ENCODE results near the gene TMEM178B. TPM values are rescaled to one million over a fixed set of nuclear protein-coding genes. Genes with fewer than 3 reads are reported as not detected.
A peak's percentile ranks its signal among the peaks of the same experiment; 100 is the strongest.

Gene TMEM178B
- total RNA-seq, 1 experiment from 2014 or later, result 0.34 TPM

DNA sequence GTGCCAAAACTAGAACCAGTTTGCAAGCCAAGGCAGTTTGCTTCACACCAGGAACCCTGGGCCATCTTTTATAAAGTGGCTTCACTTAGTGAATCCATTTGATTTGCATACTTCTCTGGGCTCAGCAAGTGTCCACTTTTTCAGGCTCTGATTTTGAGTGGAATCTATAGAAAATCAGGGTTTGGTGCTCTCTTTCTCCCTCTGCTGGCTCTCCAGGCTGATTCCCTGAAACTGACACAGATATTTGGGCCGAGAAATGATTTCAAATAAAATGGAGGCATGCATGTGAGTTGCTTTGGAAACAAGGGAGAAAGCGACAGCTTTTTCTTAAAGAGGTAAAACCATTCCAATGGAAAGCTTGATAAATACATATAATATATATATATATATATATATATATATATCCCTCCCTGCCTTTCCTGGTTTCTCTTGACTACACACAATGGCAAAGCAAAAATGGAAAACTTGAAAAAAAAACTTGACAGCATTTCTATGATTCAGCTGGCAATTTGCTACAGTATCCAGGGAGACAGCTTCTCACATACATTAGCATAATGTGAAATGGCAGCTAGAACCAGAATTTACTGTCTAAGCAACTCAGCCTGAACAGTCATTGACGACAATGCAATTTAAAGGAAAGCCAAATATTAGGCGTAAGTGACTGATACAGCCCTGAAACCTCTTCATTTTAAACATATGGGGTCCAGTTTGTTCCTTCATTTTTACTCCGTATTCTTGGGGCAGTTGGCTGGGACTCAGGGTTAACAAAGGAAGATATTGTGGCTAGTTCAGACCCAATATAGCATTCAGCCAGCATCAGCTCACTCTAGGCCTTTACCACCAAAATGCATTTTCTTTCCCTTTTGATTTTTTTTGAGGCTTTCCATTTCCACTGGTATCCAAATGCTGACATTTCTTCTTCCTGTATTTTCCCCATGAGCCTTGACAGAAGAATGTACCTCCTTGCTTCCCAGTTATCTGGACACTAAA lies 188.5 kb downstream of the TMEM178B start:
- peak; percentile 3 for DNase-seq (ENCODE audit: low read depth)

DNA sequence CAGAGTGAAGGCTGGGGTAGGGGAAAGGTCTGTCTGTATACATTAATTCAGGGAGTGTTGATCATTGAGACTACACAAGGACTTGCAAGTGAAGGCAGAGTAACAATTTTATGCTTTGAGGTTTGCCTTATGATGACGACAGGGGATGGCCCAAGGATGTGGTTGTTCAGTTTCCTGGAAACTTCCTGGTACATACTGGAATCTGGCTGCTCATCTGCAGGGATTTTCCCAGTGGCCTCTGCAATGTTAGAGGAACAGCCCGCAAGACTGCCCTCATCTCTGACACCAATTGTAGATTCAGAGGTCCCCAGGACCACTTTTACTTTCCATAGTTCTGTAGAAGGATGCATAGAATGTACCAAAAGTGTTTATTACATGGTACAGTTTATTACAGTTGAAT lies 189.6 kb downstream of the TMEM178B start:
- DNase-seq (ENCODE audit: low read depth), result no peak

- no peak for DNase-seq (ENCODE audit: low read depth)
Measured at GRCh38 chr7:141263983-141264382, 190.1 kb downstream of the TMEM178B start.

DNA sequence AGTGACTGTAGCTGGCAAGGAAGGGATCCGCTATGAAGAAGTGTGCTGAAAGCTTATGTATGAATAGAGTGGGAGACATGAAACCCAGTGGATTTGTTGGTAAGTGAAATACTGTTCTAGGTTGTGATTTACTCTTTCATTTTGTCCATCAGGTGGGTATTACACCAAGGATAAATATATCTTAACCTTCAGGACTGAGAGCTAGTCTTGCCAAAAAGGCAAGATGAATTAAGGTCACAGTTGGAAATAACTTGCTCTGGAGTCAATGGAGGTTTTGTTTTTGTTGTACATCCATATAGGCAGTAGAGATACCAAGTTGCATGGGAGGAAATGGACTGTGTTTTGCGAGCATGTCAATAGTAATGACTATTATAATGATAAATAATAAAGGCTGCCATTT lies 190.6 kb downstream of the TMEM178B start:
- DNase-seq (ENCODE audit: low read depth), result no peak

DNA sequence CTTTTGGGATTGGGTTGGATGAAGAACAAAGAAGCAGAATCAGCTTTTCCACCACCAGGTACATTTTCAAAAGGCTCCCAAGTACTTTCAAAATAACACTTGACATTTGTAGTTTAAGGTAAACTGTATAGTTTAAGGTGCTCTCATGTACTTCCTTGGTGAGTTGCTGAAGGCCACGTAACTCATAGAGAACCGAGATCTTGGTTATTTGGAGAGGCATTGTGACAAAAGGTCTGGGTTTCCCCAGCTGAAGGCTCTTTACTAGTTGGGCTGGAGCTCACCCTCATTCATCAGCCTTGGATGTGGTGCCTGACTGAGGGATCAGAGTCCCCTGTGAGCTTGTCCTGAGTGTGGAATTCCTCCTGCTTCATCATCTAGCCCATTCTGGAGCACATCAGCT lies 191.8 kb downstream of the TMEM178B start:
- no peak for DNase-seq (ENCODE audit: low read depth)

GRCh38 chr7:141268614-141269013 lies 194.8 kb downstream of the TMEM178B start:
- DNase-seq (ENCODE audit: low read depth), result no peak

DNA sequence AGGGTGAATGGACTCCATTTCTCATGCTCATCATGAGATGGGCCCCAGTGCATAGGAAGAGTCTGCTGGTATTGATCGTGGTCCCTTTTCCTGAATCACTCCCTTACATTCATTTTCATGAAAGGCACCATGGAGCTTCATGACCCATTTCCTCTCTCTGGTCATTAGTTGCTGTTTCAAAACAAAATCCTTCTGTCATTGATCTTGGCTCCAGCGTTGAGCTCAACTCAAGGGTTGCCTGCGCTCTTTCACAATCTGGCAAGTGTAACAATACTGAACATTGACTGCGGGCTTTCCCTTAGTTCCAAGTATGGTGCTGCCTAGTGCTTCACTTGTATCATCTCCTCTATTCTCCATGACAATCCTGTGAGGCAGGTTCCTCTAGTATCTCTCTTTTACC lies 197.6 kb downstream of the TMEM178B start:
- no peak for DNase-seq (ENCODE audit: low read depth)

- DNase-seq (ENCODE audit: low read depth), result no peak
Measured at GRCh38 chr7:141272417-141272816, 198.6 kb downstream of the TMEM178B start.

DNA sequence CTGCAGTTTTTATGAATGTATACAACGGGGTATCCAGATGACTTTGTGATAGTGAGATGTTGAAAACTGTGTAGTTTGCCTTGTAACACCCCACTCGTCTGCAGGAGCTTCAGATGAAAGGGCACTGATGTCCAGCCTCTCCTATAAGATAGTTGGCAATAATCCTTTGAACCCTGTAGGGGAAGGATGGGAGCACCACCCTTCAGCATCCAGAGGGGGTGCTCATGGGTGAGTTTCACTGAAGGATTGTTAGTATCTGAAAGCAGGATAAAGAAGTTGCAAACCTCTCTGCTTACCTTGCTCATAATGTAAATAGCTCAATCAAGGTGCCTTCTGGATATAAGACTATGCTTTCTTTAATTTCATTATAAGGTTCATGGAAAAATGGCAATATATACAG lies 201.5 kb downstream of the TMEM178B start:
- DNase-seq (ENCODE audit: low read depth), result no peak

GRCh38 chr7:141276031-141276430 lies 202.2 kb downstream of the TMEM178B start:
- DNase-seq (ENCODE audit: low read depth), result peak; percentile 18

- DNase-seq (ENCODE audit: low read depth), result no peak
Measured at GRCh38 chr7:141280100-141280499, 206.2 kb downstream of the TMEM178B start.

- DNase-seq (ENCODE audit: low read depth), result no peak
Measured at GRCh38 chr7:141281311-141281710, 207.4 kb downstream of the TMEM178B start.

GRCh38 chr7:141286522-141286921 lies 212.7 kb downstream of the TMEM178B start:
- DNase-seq (ENCODE audit: low read depth), result no peak

DNA sequence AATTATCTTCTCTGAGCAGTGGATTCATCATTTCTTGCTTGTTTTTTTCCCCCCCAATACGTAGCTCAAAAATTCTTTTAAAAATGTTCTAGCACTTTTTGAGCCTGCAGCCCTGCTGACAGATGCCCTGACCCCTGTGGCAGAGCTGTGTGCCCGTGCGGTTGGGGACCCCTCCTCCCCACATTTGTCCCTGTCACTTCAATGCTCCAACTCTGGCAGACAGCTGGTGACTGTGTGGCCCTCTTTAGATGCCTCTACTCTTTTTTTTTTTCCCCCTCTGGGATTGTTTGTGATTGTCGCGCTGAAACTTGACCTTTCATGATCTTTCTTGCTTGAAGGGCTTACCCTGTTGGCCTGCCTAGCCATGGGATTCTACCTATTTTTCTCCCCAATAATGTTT lies 214.1 kb downstream of the TMEM178B start:
- DNase-seq (ENCODE audit: low read depth), result no peak

DNA sequence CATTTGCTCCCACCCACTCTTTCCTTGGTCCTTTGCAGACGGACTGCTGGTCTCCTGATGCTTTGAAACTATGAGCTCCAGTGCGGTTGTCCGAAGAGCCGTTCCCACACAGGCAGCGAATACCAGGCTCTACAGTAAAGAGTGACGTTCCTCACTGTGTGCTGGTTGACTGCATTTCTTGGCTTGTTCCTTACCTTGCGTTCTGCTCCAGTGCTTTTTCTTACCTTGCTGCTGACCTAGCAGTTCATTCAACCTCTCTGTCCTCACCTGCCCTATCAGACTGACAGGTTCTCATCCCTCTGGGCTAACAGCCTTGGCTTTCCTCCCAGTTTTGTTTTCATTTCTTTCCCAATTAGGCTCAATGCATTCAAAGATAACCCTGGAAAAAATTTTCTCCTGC lies 214.8 kb downstream of the TMEM178B start:
- no peak for DNase-seq (ENCODE audit: low read depth)

- no peak for DNase-seq (ENCODE audit: low read depth)
Measured at GRCh38 chr7:141290365-141290764, 216.5 kb downstream of the TMEM178B start.

DNA sequence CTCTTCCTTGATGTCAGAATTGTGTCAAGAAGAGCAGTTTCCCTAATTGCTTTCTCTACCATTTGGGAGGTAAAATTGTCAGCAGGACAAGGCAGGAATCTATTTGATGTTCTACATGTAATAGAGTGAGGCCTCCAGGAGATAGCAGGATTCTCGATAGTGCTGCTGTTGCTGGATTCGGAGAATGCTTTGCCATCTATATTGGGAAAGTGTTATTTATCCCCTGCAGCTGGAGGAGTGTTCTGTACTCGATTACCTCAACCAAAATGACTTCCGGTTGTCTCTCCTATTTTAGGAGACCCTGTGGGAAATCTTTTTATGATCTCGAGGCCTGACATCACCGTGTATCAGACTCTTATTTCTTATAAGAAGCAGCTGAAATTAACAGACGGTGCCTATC lies 217.1 kb downstream of the TMEM178B start:
- DNase-seq (ENCODE audit: low read depth), result no peak

DNA sequence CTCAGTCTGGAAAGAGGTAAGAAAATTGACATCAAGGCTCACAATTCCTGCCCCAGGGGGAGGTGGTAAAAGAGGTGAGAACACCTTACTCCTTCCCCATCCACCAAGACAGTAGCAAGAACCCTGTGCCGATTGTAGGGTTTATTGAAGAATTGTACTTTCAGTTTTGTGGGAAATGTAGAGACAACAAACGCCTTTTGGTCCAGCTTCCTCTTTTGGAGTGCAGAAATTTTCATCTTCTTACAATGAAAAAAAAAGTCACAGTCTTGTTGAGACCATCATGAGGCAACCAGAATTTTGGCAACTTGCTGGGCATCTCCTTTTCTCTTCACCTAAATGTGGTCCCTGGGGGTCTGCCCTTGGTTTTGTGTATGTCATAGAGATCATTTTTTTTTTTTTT lies 217.7 kb downstream of the TMEM178B start:
- DNase-seq (ENCODE audit: low read depth), result no peak

GRCh38 chr7:141294143-141294829 lies 220.4 kb downstream of the TMEM178B start:
- DNase-seq (ENCODE audit: low read depth), result no peak

- DNase-seq (ENCODE audit: low read depth), result no peak
Measured at GRCh38 chr7:141295367-141295895, 221.6 kb downstream of the TMEM178B start.

DNA sequence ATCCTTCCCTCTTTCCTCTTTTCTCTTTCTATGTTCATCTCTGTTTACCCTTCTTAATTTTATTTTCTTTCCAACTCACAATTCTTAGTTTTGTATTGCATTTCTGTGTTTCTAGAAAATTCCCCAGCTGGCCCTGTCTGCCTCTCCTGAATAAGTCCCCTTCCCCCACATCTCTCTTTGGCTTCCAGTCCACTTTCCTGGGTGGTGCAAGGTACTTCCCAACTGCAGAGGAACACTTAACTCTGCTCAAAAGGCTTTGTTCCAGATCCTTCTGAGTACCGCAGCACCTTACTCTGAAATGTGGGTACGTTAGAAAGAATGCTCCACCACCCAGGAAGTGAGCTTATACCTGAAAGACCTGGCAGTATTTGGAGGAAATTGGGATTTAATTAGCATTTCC lies 227.0 kb downstream of the TMEM178B start:
- DNase-seq (ENCODE audit: low read depth), result no peak

DNA sequence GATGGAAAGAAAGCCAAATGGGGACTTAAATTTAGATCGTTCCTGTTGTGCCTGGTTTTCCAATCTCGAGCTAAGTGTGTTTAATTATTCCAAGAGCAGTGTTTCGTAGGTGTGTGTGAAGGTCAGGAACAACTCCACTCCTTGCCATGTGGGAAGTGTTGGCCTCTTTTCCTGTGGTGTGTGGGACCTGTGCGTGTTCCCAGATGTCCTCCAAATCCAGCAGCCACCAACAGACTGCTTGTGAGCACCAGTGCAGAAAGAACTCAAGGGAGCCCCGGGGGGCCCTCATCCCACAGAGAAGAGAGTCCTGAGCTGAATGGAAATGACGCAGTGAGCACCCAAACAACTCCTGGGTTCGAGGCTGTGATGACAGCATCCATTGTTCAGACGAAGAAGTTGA lies 227.7 kb downstream of the TMEM178B start:
- no peak for DNase-seq (ENCODE audit: low read depth)

DNA sequence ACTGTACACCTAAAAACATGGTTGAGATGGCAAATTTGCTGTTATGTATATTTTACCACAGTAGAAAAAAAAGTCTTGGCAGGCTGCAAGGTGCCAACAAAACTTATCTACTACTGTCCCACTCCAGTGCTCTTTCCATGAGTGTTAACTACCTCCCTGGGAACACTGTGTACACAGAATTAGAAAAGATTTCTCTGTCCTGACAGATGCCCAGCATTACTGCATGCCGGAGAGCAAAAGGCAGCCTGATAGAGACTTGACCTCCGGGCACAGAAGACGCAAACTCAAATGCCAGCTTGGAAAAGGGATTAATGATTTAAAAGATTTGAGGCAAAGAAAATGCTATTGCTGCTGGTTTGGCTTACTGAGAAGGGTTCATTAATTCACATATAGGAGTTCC lies 228.8 kb downstream of the TMEM178B start:
- DNase-seq (ENCODE audit: low read depth), result no peak

Data from LHCN-M2 (cell line).